ENCODE data around the gene SPACA4. TPM values are rescaled to one million over a fixed set of nuclear protein-coding genes. Genes with fewer than 3 reads are reported as not detected.
"Not testable (repeated sequence)": the region's sequence is repeated elsewhere in the genome, so short reads cannot be mapped to it uniquely, and the experiment has no call there.

The SPACA4 gene
- total and polyA plus RNA-seq, 2 experiments from 2014 or later: not detected

DNA sequence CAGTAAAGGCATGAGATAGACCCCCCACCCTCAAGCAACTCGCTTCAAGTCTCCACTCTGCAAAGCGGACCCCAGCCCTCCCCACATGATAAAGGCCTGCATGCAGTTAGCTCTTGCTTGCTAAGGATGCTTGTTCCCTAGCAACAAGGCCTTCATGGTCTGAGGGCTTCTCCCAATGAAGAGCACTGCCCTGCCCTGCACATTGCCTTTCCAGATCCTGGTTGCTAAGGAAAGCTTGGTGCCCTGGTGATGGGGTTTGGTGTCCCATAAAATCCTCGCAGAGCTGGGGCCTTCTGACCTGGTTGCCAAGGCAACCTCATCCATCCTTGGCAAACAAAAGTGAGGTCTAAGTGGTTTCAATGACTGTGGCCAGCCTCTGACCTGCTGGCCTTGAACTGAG, 24.7 kb downstream of the SPACA4 start:
- Histone ChIP-seq H3K4me3 (no peak overlapping the region), H3K36me3 (no peaks in the 10 kb centered on the region), H3K9me3 (ENCODE audit: low read depth) (no peaks in the 10 kb centered on the region), H3K4me1 (ENCODE audit: low read depth) (peaks cover 12% of the 10 kb centered on the region), H3K27ac (no peak overlapping the region), H3K27me3 (no peaks in the 10 kb centered on the region)
- DNase-seq (ENCODE audit: low read depth in 1 of 2, low spot score in 1 of 2): no peak
- TF ChIP-seq, protein P1, sequence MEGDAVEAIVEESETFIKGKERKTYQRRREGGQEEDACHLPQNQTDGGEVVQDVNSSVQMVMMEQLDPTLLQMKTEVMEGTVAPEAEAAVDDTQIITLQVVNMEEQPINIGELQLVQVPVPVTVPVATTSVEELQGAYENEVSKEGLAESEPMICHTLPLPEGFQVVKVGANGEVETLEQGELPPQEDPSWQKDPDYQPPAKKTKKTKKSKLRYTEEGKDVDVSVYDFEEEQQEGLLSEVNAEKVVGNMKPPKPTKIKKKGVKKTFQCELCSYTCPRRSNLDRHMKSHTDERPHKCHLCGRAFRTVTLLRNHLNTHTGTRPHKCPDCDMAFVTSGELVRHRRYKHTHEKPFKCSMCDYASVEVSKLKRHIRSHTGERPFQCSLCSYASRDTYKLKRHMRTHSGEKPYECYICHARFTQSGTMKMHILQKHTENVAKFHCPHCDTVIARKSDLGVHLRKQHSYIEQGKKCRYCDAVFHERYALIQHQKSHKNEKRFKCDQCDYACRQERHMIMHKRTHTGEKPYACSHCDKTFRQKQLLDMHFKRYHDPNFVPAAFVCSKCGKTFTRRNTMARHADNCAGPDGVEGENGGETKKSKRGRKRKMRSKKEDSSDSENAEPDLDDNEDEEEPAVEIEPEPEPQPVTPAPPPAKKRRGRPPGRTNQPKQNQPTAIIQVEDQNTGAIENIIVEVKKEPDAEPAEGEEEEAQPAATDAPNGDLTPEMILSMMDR (IDR thresholded peaks at IDR 0.05; ENCODE audit: low read depth, low read length): no peak

DNA sequence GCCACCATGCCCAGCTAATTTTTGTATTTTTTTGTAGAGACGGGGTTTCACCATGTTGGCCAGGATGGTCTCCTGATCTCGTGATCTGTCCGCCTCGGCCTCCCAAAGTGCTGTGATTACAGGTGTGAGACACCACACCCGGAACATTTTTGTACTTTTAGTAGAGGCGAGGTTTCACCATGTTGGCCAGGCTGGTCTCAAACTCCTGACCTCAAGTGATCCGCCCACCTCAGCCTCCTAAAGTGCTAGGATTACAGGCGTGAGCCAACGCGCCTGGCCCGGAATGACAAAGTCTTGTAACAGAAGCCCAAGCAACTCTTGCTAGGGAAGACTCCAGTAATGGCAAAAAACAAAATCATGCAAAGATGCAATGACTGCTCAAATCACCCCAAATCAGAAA, 25.7 kb downstream of the SPACA4 start:
- not testable (repeated sequence) for DNase-seq (ENCODE audit: low read depth in 1 of 2, low spot score in 1 of 2); H3K27ac ChIP-seq; H3K36me3 ChIP-seq; H3K9me3 ChIP-seq (ENCODE audit: low read depth); H3K27me3 ChIP-seq; H3K4me3 ChIP-seq
- peaks cover 12% of the 10 kb centered on the region for H3K4me1 ChIP-seq (ENCODE audit: low read depth)

DNA sequence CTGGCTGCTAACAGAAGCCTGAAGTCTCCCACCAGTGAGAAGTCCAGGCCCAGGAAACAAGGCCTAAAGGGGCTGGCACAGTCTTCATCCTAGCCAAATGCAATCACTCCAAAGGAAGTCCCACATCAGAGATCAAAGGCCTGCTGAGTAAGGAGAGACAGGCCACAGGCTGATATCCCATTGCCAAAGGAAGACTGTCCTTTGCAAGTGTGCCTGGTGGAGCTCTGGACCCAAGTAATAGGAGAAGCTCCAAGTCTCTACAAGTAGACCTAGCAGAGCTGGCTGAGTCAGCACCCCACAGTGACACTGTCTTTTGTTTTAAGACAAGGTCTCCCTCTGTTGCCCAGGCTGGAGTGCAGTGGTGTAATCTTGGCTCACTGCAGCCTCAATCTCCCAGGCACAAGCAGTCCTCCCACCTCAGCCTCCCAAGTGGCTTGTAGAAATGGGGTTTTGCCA, 26.2 kb downstream of the SPACA4 start:
- DNase-seq (ENCODE audit: low read depth in 1 of 2, low spot score in 1 of 2): no peak
- Histone ChIP-seq H3K27ac (no peak overlapping the region), H3K27me3 (no peaks in the 10 kb centered on the region), H3K4me3 (no peak overlapping the region), H3K9me3 (ENCODE audit: low read depth) (no peaks in the 10 kb centered on the region), H3K4me1 (ENCODE audit: low read depth) (peaks cover 12% of the 10 kb centered on the region), H3K36me3 (no peaks in the 10 kb centered on the region)
- TF ChIP-seq, protein P1 (IDR thresholded peaks at IDR 0.05; ENCODE audit: low read depth, low read length): no peak

DNA sequence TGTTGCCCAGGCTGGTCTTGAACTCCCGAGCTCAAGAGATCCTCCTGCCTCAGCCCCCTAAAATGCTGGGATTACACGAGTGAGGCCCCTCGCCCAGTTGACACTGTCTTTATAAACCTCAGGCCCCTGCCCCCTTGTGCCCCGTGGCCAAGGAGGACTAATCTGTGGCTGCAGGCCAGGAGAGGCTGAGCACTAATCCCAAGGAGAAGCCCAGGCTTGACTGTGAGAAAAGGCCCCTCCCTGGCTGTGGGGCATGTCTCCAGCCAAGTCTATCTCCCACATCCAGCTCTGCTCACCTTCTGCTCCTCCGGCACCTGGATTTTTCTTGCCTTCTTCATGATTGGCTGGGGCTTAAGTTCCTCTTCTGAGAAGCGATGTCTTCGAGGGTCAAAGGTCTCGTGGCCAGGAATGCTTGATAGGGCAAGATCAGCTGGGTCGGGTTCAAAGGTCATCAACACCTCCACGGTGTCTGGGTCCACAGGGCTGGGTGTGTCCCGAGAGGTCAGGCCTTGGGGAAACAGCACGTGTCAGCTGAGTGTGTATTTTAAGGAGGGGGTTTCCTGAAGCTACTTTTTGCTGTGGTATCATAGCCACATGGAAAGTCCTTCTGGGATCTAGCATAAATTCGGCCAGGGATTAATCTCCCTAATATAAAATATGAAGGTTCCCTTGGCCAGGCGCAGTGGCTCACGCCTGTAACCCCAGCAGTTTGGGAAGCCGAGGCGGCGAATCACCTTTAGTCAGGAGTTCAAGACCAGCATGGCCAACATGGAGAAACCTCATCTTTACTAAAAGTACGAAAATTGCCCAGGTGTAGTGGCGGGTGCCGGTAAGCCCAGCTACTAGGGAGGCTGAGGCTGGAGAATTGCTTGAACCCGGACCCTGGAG, 26.9 kb downstream of the SPACA4 start:
- Histone ChIP-seq H3K36me3 (no peaks in the 10 kb centered on the region), H3K9me3 (ENCODE audit: low read depth) (no peaks in the 10 kb centered on the region), H3K27ac (no peak overlapping the region), H3K4me3 (no peak overlapping the region), H3K27me3 (no peaks in the 10 kb centered on the region), H3K4me1 (ENCODE audit: low read depth) (peaks cover 12% of the 10 kb centered on the region)
- TF ChIP-seq, protein P1 (IDR thresholded peaks at IDR 0.05; ENCODE audit: low read depth, low read length): no peak
- no peak for DNase-seq (ENCODE audit: low read depth in 1 of 2, low spot score in 1 of 2)

DNA sequence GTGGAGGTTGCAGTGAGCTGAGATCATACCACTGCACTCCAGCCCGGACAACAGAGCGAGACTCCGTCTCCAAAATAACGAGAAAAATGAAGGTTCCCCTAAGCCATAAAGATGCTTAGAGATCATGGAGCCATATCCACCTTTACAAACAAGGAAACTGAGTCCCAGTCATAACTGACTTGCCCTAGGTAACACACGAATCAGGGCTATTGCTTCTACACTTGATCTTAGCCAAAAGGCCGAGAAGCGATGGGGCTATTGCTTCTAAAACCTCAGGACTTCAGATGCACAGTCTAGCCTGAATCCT, 27.4 kb downstream of the SPACA4 start:
- no peak overlapping the region for H3K27ac ChIP-seq
- no peak for DNase-seq (ENCODE audit: low read depth in 1 of 2, low spot score in 1 of 2)
- no peak overlapping the region for H3K4me3 ChIP-seq
- TF ChIP-seq, protein P1 (IDR thresholded peaks at IDR 0.05; ENCODE audit: low read depth, low read length): no peak
- no peaks in the 10 kb centered on the region for H3K36me3 ChIP-seq
- no peaks in the 10 kb centered on the region for H3K9me3 ChIP-seq (ENCODE audit: low read depth)
- H3K4me1 ChIP-seq (ENCODE audit: low read depth): peaks cover 16% of the 10 kb centered on the region
- no peaks in the 10 kb centered on the region for H3K27me3 ChIP-seq

DNA sequence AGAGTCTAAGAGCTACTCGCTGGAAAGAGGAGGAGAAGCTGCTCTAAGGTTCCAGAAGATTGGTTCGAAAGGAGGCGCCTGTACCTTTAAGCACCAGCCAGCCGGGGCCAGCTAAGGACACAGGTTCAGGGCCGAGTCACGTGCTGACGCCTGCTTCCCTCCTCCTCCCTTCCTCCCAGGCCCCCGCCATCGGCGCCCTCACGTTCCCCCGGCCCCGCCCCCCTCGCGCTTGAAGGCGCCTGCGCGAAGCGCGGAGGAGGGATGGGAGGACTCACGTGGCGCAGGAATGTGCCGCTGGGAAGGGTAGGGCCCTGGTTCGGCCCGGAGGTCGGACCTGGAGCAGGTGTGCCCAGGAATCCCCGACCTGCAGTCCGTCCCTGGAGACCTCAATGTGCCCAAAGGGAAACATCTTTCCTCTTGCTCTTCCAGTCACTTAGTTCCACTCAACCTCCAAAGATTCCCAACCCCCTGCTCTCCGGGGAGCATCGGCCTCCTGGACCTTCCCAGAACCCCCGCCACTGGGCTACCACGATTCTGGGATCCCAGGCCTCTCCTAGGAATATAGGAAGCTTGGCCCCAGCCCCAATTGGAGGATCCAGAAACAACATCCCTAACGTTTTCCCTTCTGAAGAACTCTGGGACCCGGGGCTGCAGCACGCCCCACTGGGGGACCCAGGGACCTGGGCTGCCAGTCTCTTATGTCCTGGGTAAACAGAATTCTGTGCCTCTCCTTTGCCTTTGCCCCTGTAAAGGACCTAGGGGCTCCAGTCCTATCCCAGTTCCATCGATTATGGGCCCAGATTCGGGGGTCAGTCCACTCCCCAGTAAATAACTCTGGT, 28.1 kb downstream of the SPACA4 start:
- H3K9me3 ChIP-seq (ENCODE audit: low read depth): no peaks in the 10 kb centered on the region
- peaks cover 16% of the 10 kb centered on the region for H3K4me1 ChIP-seq (ENCODE audit: low read depth)
- TF ChIP-seq, protein P1 (IDR thresholded peaks at IDR 0.05; ENCODE audit: low read depth, low read length): no peak
- H3K36me3 ChIP-seq: no peaks in the 10 kb centered on the region
- DNase-seq (ENCODE audit: low read depth in 1 of 2, low spot score in 1 of 2): peak; percentile 98 to 99
- peak overlapping the region; percentile 46 for H3K27ac ChIP-seq
- H3K4me3 ChIP-seq: peak overlapping the region; percentile 5
- no peaks in the 10 kb centered on the region for H3K27me3 ChIP-seq
